ENCODE results near the gene TMED7. TPM values are rescaled to one million over a fixed set of nuclear protein-coding genes. Genes with fewer than 3 reads are reported as not detected.

The TMED7 gene
- total RNA-seq, 1 experiment from 2014 or later, result 70.7 TPM

GRCh38 chr5:115579216-115579615 lies 46.6 kb downstream of the TMED7 start:
- Histone ChIP-seq H3K9me3 (ENCODE audit: insufficient read depth, low read depth) (no peaks in the 10 kb centered on the region), H2AFZ (no peak overlapping the region), H3F3A (ENCODE audit: insufficient read depth, low read depth) (no peaks in the 10 kb centered on the region), H3K27me3 (ENCODE audit: insufficient read depth, low read depth) (no peaks in the 10 kb centered on the region), H3K36me3 (ENCODE audit: low read depth) (no peaks in the 10 kb centered on the region), H3K4me3 (no peak overlapping the region), H3K4me1 (replicated peaks; ENCODE audit: insufficient read depth) (peaks cover 14% of the 10 kb centered on the region), H3K27ac (no peak overlapping the region), H3K79me2 (ENCODE audit: low read depth) (no peaks in the 10 kb centered on the region), H3K9me2 (ENCODE audit: insufficient read depth) (no peaks in the 10 kb centered on the region), H3K4me2 (no peak overlapping the region), H4K20me1 (ENCODE audit: insufficient read depth) (no peaks in the 10 kb centered on the region)
- TF ChIP-seq CTCF (conservative IDR thresholded peaks at IDR 0.05), result no peak
- TF ChIP-seq EZH2 (IDR thresholded peaks at IDR 0.05; ENCODE audit: low read depth), result no peak
- ChIA-PET CTCF (no interaction called here), POLR2A (ENCODE audit: unreplicated experiment) (no interaction called here)
- BruUV-seq (replicated peaks), result no TSS peak
- intact Hi-C loops (cut with micrococcal nuclease; ENCODE audit: unreplicated experiment), result no loop called here
- no peak for DNase-seq

- no peak overlapping the region for H3K4me2 ChIP-seq
- DNase-seq, result no peak
- BruUV-seq (replicated peaks), result no TSS peak
- H4K20me1 ChIP-seq (ENCODE audit: insufficient read depth), result no peaks in the 10 kb centered on the region
- H3K9me2 ChIP-seq (ENCODE audit: insufficient read depth), result no peaks in the 10 kb centered on the region
- CTCF ChIA-PET, result no interaction called here
- no peaks in the 10 kb centered on the region for H3K9me3 ChIP-seq (ENCODE audit: insufficient read depth, low read depth)
- H3K27me3 ChIP-seq (ENCODE audit: insufficient read depth, low read depth), result no peaks in the 10 kb centered on the region
- H2AFZ ChIP-seq, result no peak overlapping the region
- POLR2A ChIA-PET (ENCODE audit: unreplicated experiment), result no interaction called here
- TF ChIP-seq CTCF (conservative IDR thresholded peaks at IDR 0.05) (no peak), EZH2 (IDR thresholded peaks at IDR 0.05; ENCODE audit: low read depth) (no peak)
- no peaks in the 10 kb centered on the region for H3K36me3 ChIP-seq (ENCODE audit: low read depth)
- H3F3A ChIP-seq (ENCODE audit: insufficient read depth, low read depth), result no peaks in the 10 kb centered on the region
- H3K4me3 ChIP-seq, result no peak overlapping the region
- H3K4me1 ChIP-seq (replicated peaks; ENCODE audit: insufficient read depth), result peaks cover 13% of the 10 kb centered on the region
- H3K27ac ChIP-seq, result no peak overlapping the region
- intact Hi-C loops (cut with micrococcal nuclease; ENCODE audit: unreplicated experiment), result no loop called here
- H3K79me2 ChIP-seq (ENCODE audit: low read depth), result no peaks in the 10 kb centered on the region
These were observed 47.2 kb downstream of the TMED7 start for GRCh38 chr5:115578657-115579056.

DNA sequence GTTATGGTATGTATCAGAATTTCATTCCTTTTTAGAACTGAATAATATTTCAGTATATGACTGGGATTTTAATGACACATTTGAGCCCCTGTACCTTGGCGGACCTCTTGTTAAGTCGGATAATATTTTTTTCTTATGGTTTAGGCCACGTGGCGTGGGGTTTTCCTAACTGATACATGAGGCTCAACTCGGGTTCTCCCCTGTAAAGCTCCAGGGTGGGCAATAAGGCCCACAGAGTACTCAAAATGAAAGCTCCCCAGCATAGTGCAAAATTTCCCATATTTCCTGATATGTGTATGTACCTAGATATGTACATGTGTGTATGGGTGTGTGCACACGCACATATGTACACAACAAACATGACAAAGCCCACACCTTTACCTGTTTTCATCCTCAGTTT lies 48.1 kb downstream of the TMED7 start:
- Histone ChIP-seq H3K27me3 (ENCODE audit: insufficient read depth, low read depth) (no peaks in the 10 kb centered on the region), H3K4me1 (replicated peaks; ENCODE audit: insufficient read depth) (peaks cover 13% of the 10 kb centered on the region), H3K9me3 (ENCODE audit: insufficient read depth, low read depth) (peaks cover under 1% of the 10 kb centered on the region; the same call in 1 of the 2 replicates), H3K36me3 (ENCODE audit: low read depth) (no peaks in the 10 kb centered on the region), H3F3A (ENCODE audit: insufficient read depth, low read depth) (no peaks in the 10 kb centered on the region), H3K9me2 (ENCODE audit: insufficient read depth) (no peaks in the 10 kb centered on the region), H3K4me2 (no peak overlapping the region), H3K79me2 (ENCODE audit: low read depth) (no peaks in the 10 kb centered on the region), H4K20me1 (ENCODE audit: insufficient read depth) (no peaks in the 10 kb centered on the region), H2AFZ (no peak overlapping the region), H3K4me3 (no peak overlapping the region), H3K27ac (no peak overlapping the region)
- POLR2A ChIA-PET (ENCODE audit: unreplicated experiment), result no interaction called here
- intact Hi-C loops (cut with micrococcal nuclease; ENCODE audit: unreplicated experiment), result no loop called here
- no peak for TF ChIP-seq EZH2 (IDR thresholded peaks at IDR 0.05; ENCODE audit: low read depth)
- no peak for TF ChIP-seq CTCF (conservative IDR thresholded peaks at IDR 0.05)
- no peak for DNase-seq
- CTCF ChIA-PET, result no interaction called here
- no TSS peak for BruUV-seq (replicated peaks)
